HuH-7.5 (cell line): Measurements from ENCODE around the gene TOR3A.
"Not testable (repeated sequence)": the region's sequence is repeated elsewhere in the genome, so short reads cannot be mapped to it uniquely, and the experiment has no call there.

Experiments
- DNase-seq: peaks from one replicate; pipeline ENCODE4 v3.0.0; 2011; ENCODE audit warnings: low spot score

The TOR3A gene, protein sequence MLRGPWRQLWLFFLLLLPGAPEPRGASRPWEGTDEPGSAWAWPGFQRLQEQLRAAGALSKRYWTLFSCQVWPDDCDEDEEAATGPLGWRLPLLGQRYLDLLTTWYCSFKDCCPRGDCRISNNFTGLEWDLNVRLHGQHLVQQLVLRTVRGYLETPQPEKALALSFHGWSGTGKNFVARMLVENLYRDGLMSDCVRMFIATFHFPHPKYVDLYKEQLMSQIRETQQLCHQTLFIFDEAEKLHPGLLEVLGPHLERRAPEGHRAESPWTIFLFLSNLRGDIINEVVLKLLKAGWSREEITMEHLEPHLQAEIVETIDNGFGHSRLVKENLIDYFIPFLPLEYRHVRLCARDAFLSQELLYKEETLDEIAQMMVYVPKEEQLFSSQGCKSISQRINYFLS

DNA sequence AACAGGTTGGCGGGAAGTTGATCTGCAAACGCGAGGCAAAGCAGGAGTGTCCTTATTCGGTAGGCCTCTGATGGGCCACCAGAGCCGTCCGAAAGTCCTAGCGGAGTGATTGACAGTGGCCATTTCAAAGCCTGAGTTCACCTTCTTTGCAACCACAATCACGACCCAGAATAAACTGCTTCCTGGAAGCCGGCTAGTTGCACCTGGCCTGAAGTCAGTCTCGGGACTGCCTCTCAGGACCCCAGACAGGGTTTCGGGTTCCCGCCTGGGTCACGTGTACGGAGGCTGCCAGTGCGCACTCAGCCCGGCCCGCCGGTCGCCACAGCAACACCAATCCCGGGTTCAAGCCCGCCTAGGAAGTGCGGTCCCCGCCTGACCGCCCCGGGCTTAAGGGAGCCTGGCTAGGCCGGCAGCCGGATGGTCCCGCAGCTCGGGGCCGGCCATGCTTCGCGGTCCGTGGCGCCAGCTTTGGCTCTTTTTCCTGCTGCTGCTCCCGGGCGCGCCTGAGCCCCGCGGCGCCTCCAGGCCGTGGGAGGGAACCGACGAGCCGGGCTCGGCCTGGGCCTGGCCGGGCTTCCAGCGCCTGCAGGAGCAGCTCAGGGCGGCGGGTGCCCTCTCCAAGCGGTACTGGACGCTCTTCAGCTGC is at the start of gene TOR3A:
Gene TOR3A (plus strand): TSS at position 384 of the 646 bp plus-strand sequence. CDS start 59 bp downstream, at position 443.
- DNase-seq, result peak; percentile 90

DNA sequence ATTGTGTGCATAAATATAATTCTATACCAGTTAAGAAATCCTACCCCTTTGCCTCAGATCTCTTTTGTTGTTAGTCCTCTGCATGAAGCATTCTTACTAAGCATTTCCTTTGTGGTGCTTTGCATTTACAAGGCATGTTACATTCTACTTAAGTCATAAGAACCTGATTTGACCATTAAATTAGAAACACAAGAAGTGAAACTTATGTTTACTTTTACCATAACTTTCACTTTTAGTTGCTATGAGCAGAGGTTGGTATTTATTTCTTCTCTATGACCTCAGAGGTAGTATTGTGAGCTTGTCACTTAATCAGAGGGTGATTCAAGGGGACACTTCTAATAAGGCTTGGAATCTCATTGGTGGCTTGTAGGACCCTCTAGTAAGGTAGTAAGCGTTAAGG is 47.1 kb upstream of the TOR3A start:
- no peak for DNase-seq

GRCh38 chr1:179036844-179037465 is 44.9 kb upstream of the TOR3A start:
- DNase-seq, result no peak

DNA sequence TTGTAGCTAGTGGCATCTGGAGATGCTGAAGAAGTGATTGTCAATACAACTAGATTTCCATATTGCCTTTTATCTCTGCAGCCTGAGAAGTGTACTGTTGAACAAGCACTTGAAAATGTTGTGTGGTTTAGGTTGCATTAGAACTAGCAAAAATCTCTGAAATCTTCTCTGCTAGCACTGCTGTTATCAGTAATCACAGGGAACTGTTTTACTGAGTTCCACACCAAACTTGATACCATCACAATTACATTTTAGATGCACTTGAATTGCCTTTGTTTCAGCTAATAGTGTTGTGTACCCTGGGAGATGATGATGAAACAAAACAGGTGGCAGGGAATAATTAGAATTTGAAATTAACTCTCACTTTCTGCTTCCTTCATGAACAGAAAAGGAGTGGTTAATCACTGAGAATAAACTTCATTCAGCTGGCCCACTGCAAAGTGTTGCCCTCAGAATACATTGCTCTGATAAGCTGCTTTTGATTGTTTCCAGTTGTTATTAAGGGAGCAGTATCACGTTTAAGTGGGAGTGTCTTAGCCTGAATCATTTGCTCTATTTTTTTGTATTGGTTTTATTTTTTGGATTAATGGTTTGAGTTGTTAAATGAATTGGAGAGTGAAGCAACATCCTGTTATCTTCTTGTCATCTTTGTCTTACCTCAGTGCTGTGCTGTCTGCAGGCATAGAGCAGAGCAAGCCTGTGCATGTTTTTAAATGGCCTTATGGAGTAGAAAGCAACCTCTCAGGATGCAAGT is 43.2 kb upstream of the TOR3A start:
- no peak for DNase-seq

- not testable (repeated sequence) for DNase-seq
These were observed 42.2 kb upstream of the TOR3A start for GRCh38 chr1:179039502-179040174.

DNA sequence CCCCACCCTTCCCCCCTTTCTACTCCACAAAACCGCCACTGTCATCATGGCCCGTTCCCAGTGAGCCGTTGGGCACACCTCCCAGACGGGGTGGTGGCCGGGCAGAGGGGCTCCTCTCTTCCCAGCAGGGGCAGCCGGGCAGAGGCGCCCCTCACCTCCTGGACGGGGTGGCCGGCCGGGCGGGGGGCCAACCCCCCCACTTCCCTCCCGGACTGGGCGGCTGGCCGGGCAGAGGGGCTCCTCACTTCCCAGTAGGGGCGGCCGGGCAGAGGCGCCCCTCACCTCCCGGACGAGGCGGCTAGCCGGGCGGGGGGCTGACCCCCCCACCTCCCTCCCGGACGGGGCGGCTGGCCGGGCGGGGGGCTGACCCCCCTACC is 41.7 kb upstream of the TOR3A start:
- DNase-seq, result not testable (repeated sequence)

- DNase-seq, result no peak
These were observed 39.8 kb upstream of the TOR3A start for GRCh38 chr1:179042087-179042486.

DNA sequence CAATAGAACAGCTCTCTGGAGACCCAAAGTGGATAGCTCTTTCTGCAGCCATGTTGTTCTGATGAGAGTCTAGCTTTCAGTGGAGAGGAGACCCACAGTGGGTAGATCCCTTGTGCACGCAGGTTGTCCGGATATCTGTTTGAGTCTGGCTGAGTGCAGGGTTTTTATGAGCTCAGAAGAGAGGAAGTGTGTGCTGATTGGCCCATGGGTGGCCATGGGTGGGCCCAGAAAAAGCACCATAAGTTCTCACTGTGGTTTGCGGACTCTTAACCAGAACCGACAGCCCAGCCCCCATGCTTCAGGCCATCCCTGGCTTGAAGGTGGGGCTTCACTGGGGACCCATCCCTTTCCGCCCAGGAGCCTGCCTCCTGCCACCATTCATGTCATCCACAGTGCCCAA is 39.2 kb upstream of the TOR3A start:
- DNase-seq, result no peak

- no peak for DNase-seq
These were observed 38.6 kb upstream of the TOR3A start for GRCh38 chr1:179043266-179043665.

DNA sequence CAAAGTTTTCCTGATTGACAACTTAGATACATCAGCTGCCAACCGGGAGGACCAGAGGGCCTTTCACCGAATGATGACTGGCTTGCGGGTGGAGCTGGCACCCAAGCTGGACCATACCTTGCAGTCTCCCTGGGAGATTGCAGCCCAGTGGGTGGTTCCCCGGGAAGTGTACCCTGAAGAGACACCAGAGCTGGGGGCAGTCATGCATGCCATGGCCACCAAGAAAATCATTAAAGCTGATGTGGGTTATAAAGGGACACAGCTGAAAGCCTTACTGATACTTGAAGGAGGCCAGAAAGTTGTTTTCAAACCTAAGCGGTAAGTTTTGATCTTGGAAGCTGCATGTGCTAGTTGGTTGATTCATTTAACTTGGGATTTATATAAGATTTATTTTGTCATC is 38.0 kb upstream of the TOR3A start:
- no peak for DNase-seq

GRCh38 chr1:179046808-179047635 is 34.8 kb upstream of the TOR3A start:
- DNase-seq, result no peak

GRCh38 chr1:179047636-179047997 is 34.3 kb upstream of the TOR3A start:
- no peak for DNase-seq

DNA sequence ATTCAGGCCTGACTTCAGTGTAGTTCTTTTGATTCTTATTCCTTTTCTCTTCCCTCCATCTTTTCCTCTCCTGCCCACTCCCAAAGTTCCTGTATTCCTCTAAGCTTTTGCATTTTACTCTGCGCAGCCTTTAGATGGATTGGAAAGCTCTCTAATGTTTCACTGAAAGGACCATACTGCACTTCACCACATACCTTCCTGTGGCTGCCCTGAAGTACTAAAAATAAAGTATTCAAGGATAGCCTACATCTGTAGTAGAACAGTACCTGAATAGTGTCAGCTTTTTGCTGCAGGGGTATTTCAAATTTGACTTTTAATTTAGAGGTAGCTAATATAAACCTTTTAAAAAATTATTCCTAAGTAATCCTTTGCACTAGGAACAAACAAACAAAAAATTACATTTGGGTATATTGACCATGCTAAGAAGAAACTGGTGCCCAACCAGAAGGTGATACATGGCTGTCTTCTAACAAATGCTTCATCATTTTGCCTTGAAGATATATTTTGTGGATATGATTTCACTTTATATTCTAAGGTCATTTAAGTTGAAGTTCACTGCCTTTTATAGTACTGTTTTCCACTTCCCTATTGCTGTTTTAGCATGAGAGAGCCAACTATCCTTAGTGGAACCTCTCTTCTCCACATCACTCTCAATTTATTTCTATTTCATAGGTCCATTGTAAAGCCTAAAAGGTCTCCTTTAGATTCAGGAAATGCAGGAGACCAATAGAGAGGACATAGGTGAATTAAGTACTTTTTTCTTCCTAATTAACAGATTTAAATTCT is 33.3 kb upstream of the TOR3A start:
- no peak for DNase-seq

DNA sequence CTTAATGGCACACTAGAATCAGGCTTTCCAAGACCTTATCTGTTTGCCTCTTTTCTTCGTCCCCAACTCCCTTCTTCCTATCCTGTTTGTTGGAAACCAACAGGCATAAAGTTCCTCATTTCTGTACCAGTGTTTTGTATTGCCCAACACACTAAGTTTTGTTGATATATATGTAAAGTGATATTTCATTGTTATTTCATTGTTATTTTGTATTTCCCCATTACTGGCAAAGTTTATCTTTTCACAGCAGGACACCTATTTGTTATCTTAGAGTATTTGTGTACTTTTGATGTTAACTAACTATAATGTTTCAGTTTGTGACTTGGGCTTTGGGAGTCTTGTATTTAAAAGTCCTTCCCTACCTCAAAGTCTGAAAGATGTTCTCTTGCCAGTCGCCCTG is 29.1 kb upstream of the TOR3A start:
- no peak for DNase-seq

- DNase-seq, result no peak
These were observed 28.4 kb upstream of the TOR3A start for GRCh38 chr1:179053486-179053885.

DNA sequence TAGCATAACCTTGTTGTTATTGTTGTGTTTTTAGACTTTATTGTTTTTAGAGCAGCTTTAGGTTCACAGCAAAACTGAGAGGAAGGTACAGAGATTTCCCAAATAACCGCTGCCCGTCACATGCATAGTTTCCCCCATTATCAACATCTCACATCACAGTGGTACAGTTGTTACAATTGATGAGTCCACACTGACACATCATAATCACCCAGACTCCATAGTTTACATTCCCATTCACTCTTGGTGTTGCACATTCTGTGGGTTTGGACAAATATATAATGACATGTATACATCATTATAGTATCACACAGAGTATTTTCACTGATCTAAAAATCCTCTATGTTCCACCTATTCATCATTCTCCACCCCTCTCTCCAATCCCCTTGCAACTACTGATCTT is 25.9 kb upstream of the TOR3A start:
- no peak for DNase-seq

- DNase-seq, result no peak
These were observed 23.1 kb upstream of the TOR3A start for GRCh38 chr1:179058487-179059483.

GRCh38 chr1:179061360-179062282 is 20.2 kb upstream of the TOR3A start:
- no peak for DNase-seq
